Glomerular endothelial cell (primary cell): ENCODE results near the gene MACROD2. TPM values are rescaled to one million over a fixed set of nuclear protein-coding genes. Genes with fewer than 3 reads are reported as not detected.

Source experiments
- DNase-seq: peaks from one replicate; pipeline ENCODE4 v3.0.0-alpha.2; 2011; ENCODE audit warnings: low read depth, low spot score; ENCODE audit errors: extremely low read depth
- total RNA-seq: library from RNA; depleted of rRNA; stranded (reverse); fragments of >200 nt; gene quantifications from 2 replicates; pipeline ENCODE4 v1.2.3, GENCODE V29; 2015

MACROD2 gene
- total RNA-seq, 1 donor from 2014 or later = 0.76 TPM

DNA sequence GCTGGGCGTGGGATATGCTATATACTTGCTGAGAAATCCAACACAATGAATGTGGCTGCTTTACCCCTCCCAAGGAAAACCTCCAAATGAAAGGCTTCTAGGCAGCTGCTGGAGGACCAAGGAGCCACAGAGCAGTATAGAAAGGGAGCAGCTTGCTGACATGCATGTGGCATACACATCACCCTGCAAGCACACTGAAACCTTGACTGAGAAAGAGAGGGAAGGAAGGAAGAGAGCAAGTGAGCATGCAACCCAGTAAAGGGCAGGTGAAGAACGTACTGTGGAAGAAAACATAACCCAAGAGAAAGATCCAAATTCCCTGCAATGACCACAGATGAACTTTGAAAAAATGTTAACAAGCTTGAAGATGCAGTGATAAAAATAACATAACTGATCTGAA is 2034.9 kb downstream of the MACROD2 start:
- DNase-seq = no peak

- no peak for DNase-seq
These were observed 2040.3 kb downstream of the MACROD2 start for GRCh38 chr20:16035576-16035975.

GRCh38 chr20:16036331-16036730 is 2041.0 kb downstream of the MACROD2 start:
- no peak for DNase-seq

DNA sequence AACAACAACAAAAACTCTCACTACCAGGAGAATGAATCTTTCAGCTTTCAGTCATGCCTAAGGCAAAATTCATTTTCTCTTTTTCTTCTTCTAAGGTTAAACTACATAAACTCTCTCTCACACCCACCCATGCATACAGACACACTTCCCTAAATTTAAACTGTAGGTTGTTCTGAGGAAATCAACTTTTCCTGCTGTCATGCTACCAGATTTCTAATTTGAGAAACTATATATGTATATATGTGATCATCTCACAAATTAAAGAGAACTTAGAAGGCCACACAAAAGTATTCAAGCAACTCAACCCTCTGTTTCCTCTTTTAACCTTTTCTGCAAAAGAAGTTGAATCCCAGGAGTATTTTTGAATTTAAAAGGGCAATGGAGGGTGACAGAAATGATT is 2045.4 kb downstream of the MACROD2 start:
- DNase-seq = no peak

GRCh38 chr20:16042731-16043130 is 2047.4 kb downstream of the MACROD2 start:
- no peak for DNase-seq

- no peak for DNase-seq
These were observed 2048.6 kb downstream of the MACROD2 start for GRCh38 chr20:16043931-16044330.

GRCh38 chr20:16048876-16049275 is 2053.6 kb downstream of the MACROD2 start:
- DNase-seq = no peak

DNA sequence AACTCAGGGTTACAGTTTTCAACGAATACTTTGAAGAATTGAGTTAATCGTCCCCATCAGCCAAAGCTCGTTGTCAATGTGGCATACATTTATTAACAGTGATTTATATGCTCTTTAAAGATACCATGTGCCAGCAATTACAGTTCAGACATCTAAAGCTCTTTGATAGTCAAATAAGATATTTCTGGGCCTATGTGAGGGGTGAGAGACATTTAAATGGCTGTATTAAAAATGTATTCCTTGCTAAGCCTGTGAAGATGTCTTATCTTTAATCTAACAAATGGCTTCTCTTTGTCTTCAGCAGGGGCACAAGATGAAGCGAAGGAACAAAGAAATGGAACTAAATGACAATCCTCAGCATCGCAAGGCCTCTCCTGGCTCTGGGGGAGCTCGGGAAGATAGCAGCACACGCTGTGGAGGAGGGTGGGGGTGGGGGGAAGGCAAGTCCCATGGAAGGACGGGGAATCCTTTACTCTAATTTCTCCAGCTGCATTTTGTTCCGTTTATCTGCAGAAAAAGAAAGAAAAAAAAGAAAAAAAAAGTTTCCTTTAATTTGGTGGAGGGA is 2054.3 kb downstream of the MACROD2 start:
- no peak for DNase-seq

- no peak for DNase-seq
These were observed 2055.1 kb downstream of the MACROD2 start for GRCh38 chr20:16050366-16050765.

DNA sequence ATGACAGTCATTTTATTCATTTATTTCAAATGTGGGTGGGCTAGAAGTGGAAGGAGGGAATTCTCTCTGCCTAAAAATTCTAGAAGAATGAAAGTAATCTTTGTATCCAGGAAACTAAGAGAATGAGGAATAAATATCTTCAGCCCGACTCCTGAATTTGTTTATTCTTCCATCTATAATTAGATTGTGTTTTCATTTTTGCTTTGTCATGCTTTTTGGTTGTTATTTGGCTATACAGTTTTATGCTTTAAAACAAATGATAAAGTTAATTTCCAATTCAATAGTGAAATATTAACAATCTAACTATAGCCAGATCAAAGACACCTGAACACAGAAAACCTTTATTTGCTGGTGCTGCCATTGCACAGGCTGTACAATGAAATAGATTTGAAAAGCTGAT is 2056.7 kb downstream of the MACROD2 start:
- DNase-seq = no peak

GRCh38 chr20:16052456-16052855 is 2057.1 kb downstream of the MACROD2 start:
- no peak for DNase-seq

- DNase-seq = no peak
These were observed 2059.7 kb downstream of the MACROD2 start for GRCh38 chr20:16054985-16055384.

GRCh38 chr20:16057651-16058050 is 2062.3 kb downstream of the MACROD2 start:
- DNase-seq = no peak

- no peak for DNase-seq
These were observed 2063.0 kb downstream of the MACROD2 start for GRCh38 chr20:16058268-16058667.

DNA sequence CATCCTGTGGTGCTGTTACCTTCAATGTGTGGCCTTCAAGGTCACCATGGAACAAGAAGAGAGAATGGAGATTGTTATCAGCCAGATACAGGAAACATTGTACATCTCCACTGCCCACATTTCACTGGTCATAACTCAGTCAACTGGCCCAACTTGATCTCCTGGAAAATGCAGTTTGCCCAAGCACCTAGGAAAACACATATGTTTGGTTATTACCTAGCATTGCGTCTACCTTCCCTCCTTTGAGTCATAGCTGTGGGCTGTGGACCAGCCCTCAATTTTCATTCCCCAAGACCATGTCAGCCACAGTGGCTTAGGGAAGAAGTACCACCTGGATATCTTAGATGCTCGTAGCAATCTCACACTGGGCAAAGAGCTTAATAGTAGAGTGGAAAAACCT is 2064.5 kb downstream of the MACROD2 start:
- no peak for DNase-seq

- DNase-seq = no peak
These were observed 2066.0 kb downstream of the MACROD2 start for GRCh38 chr20:16061351-16061750.

GRCh38 chr20:16062661-16063581 is 2067.6 kb downstream of the MACROD2 start:
- DNase-seq = no peak

DNA sequence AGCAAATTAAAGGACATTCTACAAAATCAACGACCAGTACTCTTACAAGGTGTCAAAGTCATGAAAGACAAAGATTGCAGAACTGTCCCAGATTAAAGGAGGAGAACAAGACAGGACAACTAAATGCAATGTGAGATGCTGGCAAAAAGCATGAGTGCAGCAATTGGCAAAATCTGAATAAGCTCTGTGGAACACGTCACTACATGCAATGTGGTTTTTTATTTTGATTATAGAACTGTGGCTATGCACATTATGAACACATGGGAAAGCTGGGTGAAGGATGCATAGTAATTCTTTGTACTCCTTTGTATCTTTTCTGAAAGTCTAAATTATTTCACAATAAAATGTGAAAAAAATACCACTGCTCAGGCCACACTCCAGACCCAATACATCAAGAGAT is 2068.6 kb downstream of the MACROD2 start:
- DNase-seq = no peak

- no peak for DNase-seq
These were observed 2069.8 kb downstream of the MACROD2 start for GRCh38 chr20:16064989-16065707.

- no peak for DNase-seq
These were observed 2071.3 kb downstream of the MACROD2 start for GRCh38 chr20:16066571-16066970.

DNA sequence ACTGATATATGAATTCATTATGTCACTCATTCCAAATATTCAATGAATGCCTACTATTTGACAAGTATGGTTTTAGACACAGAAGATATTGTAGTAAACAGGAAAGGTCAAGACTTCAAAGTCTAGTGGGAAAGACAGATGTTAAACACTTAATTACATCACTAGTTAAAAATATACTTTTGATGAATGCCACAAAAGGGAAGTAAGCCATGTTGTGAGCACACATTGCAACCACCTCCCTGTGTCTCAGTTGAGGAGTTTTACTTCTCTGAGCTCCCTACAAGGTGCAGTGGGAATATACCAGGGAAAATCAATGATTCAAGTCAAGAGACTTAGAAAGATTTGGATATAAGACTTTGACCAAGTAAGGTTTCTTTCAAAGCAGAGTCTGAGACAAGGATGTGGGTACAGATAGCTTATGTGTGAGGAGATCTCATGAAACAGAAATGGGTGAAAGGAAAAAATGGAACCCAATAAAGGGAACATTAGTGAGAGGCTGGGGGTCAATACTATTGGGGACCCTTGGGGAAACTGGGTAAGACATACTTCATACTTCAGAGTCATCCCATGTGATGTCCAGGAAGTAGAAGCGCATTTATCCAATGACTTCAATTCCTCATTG is 2074.2 kb downstream of the MACROD2 start:
- no peak for DNase-seq
